GM23248 (cell line): ENCODE measurements around the gene SLC2A10. TPM values are rescaled to one million over a fixed set of nuclear protein-coding genes. Genes with fewer than 3 reads are reported as not detected.

Experiments
- DNase-seq: peaks from one replicate; pipeline ENCODE4 v3.0.0-alpha.2; 2015
- H2AFZ ChIP-seq: fragments of 200-600 bp; sonication (generic); 2 replicates; pipeline ENCODE4 v1.6.1; 2016; ENCODE audit warnings: antibody characterized with exemption
- H3F3A ChIP-seq: fragments of 200-600 bp; sonication (generic); 2 replicates; pipeline ENCODE4 v1.6.1; 2016; ENCODE audit warnings: mild to moderate bottlenecking, antibody characterized with exemption, mixed run types; ENCODE audit not compliant: insufficient read depth
- H3K27ac ChIP-seq: fragments of 200-600 bp; sonication (generic); 2 replicates; pipeline ENCODE4 v1.5.1; 2016; ENCODE audit warnings: mild to moderate bottlenecking
- H3K27me3 ChIP-seq: fragments of 200-600 bp; sonication (generic); replicated peaks from 2 replicates; pipeline ENCODE4 v1.6.1; 2016; ENCODE audit warnings: mild to moderate bottlenecking; ENCODE audit not compliant: insufficient read depth
- H3K36me3 ChIP-seq: fragments of 200-600 bp; sonication (generic); 2 replicates; pipeline ENCODE4 v1.6.1; 2016; ENCODE audit warnings: low read depth, mild to moderate bottlenecking
- H3K4me1 ChIP-seq: fragments of 200-600 bp; sonication (generic); 2 replicates; pipeline ENCODE4 v1.6.1; 2016; ENCODE audit warnings: mild to moderate bottlenecking; ENCODE audit not compliant: insufficient read depth
- H3K4me2 ChIP-seq: fragments of 200-600 bp; sonication (generic); one replicate; pipeline ENCODE4 v1.6.1; 2016; ENCODE audit warnings: mild to moderate bottlenecking; ENCODE audit not compliant: unreplicated experiment
- H3K4me3 ChIP-seq: fragments of 200-600 bp; sonication (generic); 2 replicates; pipeline ENCODE4 v1.5.1; 2016; ENCODE audit warnings: mild to moderate bottlenecking
- H3K79me2 ChIP-seq: fragments of 200-600 bp; sonication (generic); 2 replicates; pipeline ENCODE4 v1.6.1; 2016; ENCODE audit warnings: mild to moderate bottlenecking; ENCODE audit not compliant: insufficient read depth
- H3K9ac ChIP-seq: fragments of 200-600 bp; sonication (generic); 2 replicates; pipeline ENCODE4 v1.6.1; 2016; ENCODE audit warnings: mild to moderate bottlenecking
- H3K9me2 ChIP-seq: fragments of 200-600 bp; sonication (generic); 2 replicates; pipeline ENCODE4 v1.6.1; 2016; ENCODE audit warnings: mixed run types, mild to moderate bottlenecking, moderate library complexity; ENCODE audit not compliant: insufficient read depth
- H3K9me3 ChIP-seq: fragments of 200-600 bp; sonication (generic); one replicate; pipeline ENCODE4 v1.6.1; 2017; ENCODE audit warnings: low read depth
- H4K20me1 ChIP-seq: fragments of 200-600 bp; sonication (generic); 2 replicates; pipeline ENCODE4 v1.6.0; 2016; ENCODE audit not compliant: insufficient read depth
- EZH2 ChIP-seq: fragments of 200-600 bp; sonication (generic); IDR thresholded peaks from 2 replicates; pipeline ENCODE4 v1.6.1; 2018; ENCODE audit warnings: antibody characterized with exemption, mild to moderate bottlenecking; ENCODE audit not compliant: insufficient read depth, poor library complexity, severe bottlenecking
- EZH2phosphoT487 ChIP-seq: fragments of 200-600 bp; sonication (generic); IDR thresholded peaks from 2 replicates; pipeline ENCODE4 v1.6.1; 2018; ENCODE audit warnings: antibody characterized with exemption, moderate library complexity, mild to moderate bottlenecking, low read depth; ENCODE audit not compliant: insufficient read depth
- WGBS, 2 experiments: methylation state at CpG; one replicate each; pipeline ENCODE4 v1.1.6; 2015 to 2017; ENCODE audit warnings: low lambda C conversion rate in 2 of 2, low coverage in 1 of 2; ENCODE audit errors: missing lambda C conversion rate in 2 of 2; 5-methylcytosine and 5-hydroxymethylcytosine counted together
- in situ Hi-C: fragments of 300-500 bp; cut with MboI; formaldehyde crosslinking; loops from 2 replicates; pipeline ENCODE4 v1.15.0; 2020
- polyA plus RNA-seq: library from polyadenylated mRNA; unstranded; fragments of >200 nt; fragmentation: Nextera tagmentation; extraction: Ambion mirVana; gene quantifications from 2 replicates; pipeline ENCODE4 v1.2.1, GENCODE V29; 2016
- total RNA-seq: library from RNA; depleted of rRNA; stranded (reverse); fragments of >200 nt; shearing (Covaris generic); gene quantifications from 2 replicates; pipeline ENCODE4 v1.2.3, GENCODE V29; 2014

SLC2A10 gene
- total and polyA plus RNA-seq, 2 experiments from 2014 or later = 26.2 to 48.0 TPM

- WGBS, 2 experiments = 21 to 26% methylated on average over 22 of the region's 22 CpGs
- Histone ChIP-seq H3K9me3 (no peaks in the 10 kb centered on the region), H3K4me3 (peak overlapping the region; percentile 86), H3K79me2 (peaks cover 55% of the 10 kb centered on the region), H2AFZ (peak overlapping the region; percentile 88), H3K4me1 (peaks cover 27% of the 10 kb centered on the region), H3K27ac (peak overlapping the region; percentile 63), H4K20me1 (no peaks in the 10 kb centered on the region), H3K4me2 (peak overlapping the region; percentile 92), H3K27me3 (no peaks in the 10 kb centered on the region), H3K9ac (peak overlapping the region; percentile 95), H3K36me3 (no peaks in the 10 kb centered on the region), H3K9me2 (no peaks in the 10 kb centered on the region), H3F3A (peaks cover 12% of the 10 kb centered on the region)
- TF ChIP-seq EZH2 = no peak
- TF ChIP-seq EZH2phosphoT487 = no peak
- in situ Hi-C loops = no loop called here
- DNase-seq = peak; percentile 26
These were observed 884 bp downstream of the SLC2A10 start for GRCh38 chr20:46710153-46710913.

GRCh38 chr20:46712056-46712636 is 2.7 kb downstream of the SLC2A10 start:
- Histone ChIP-seq H3K4me2 (no peak overlapping the region), H3K9me2 (no peaks in the 10 kb centered on the region), H3K9ac (no peak overlapping the region), H3K27me3 (no peaks in the 10 kb centered on the region), H3K79me2 (peaks cover 70% of the 10 kb centered on the region), H3K27ac (no peak overlapping the region), H4K20me1 (no peaks in the 10 kb centered on the region), H3K4me1 (peaks cover 26% of the 10 kb centered on the region), H3K4me3 (no peak overlapping the region), H3K9me3 (no peaks in the 10 kb centered on the region), H3K36me3 (no peaks in the 10 kb centered on the region), H2AFZ (no peak overlapping the region), H3F3A (no peaks in the 10 kb centered on the region; the same call in 1 of the 2 replicates)
- in situ Hi-C loops = no loop called here
- WGBS, 2 experiments = 92 to 96% methylated on average over 3 to 5 of the region's 5 CpGs
- DNase-seq = no peak
- TF ChIP-seq EZH2 (no peak), EZH2phosphoT487 (no peak)

- H3K9me2 ChIP-seq = no peaks in the 10 kb centered on the region
- no peak overlapping the region for H3K4me3 ChIP-seq
- no peaks in the 10 kb centered on the region for H3F3A ChIP-seq
- no peak overlapping the region for H3K27ac ChIP-seq
- no peak overlapping the region for H3K4me2 ChIP-seq
- H2AFZ ChIP-seq = no peak overlapping the region
- no peaks in the 10 kb centered on the region for H4K20me1 ChIP-seq
- in situ Hi-C loops = no loop called here
- no peaks in the 10 kb centered on the region for H3K36me3 ChIP-seq
- no peak overlapping the region for H3K9ac ChIP-seq
- peaks cover 84% of the 10 kb centered on the region for H3K79me2 ChIP-seq
- no peaks in the 10 kb centered on the region for H3K27me3 ChIP-seq
- WGBS, 2 experiments = 92 to 95% methylated on average over 15 of the region's 15 CpGs
- H3K4me1 ChIP-seq = peaks cover 26% of the 10 kb centered on the region
- no peak for DNase-seq
- no peaks in the 10 kb centered on the region for H3K9me3 ChIP-seq
- TF ChIP-seq EZH2phosphoT487 (no peak), EZH2 (no peak)
These were observed 4.7 kb downstream of the SLC2A10 start for GRCh38 chr20:46713957-46714834.

- peaks cover 6% of the 10 kb centered on the region; the same call in 1 of the 2 replicates for H3K36me3 ChIP-seq
- H3K4me3 ChIP-seq = no peak overlapping the region
- DNase-seq = peak; percentile 66
- 22 to 26% methylated on average over 4 of the region's 4 CpGs for WGBS, 2 experiments
- H3K4me2 ChIP-seq = peak overlapping the region; percentile 14
- H3K27ac ChIP-seq = peak overlapping the region; percentile 9
- in situ Hi-C loops = no loop called here
- no peak overlapping the region for H3K9ac ChIP-seq
- H3K4me1 ChIP-seq = peaks cover 25% of the 10 kb centered on the region
- 0 out of 2 replicates have a peak overlapping the region, but pooled peaks have one; percentile 46 for H2AFZ ChIP-seq
- no peaks in the 10 kb centered on the region for H3K27me3 ChIP-seq
- H3K9me3 ChIP-seq = no peaks in the 10 kb centered on the region
- H4K20me1 ChIP-seq = no peaks in the 10 kb centered on the region
- TF ChIP-seq EZH2phosphoT487 (no peak), EZH2 (no peak)
- H3F3A ChIP-seq = no peaks in the 10 kb centered on the region
- peaks cover 83% of the 10 kb centered on the region for H3K79me2 ChIP-seq
- H3K9me2 ChIP-seq = no peaks in the 10 kb centered on the region
These were observed 5.9 kb downstream of the SLC2A10 start for GRCh38 chr20:46715292-46715756.
